Vagina (tissue), 2 donors: Measurements from ENCODE around the gene CNTN3. TPM values are rescaled to one million over a fixed set of nuclear protein-coding genes. Genes with fewer than 3 reads are reported as not detected.

ENCODE experiments used
- DNase-seq, 2 donors: peaks; one replicate each; pipeline ENCODE4 v3.0.0-alpha.2; 2017; ENCODE audit errors: extremely low spot score in 2 of 2
- H3K27ac ChIP-seq: fragments of 200-600 bp; sonication (generic); one replicate; pipeline ENCODE4 v1.5.1; 2019
- H3K27me3 ChIP-seq: fragments of 200-600 bp; sonication (generic); one replicate; pipeline ENCODE4 v1.5.1; 2019
- H3K36me3 ChIP-seq, 2 donors: fragments of 200-600 bp; sonication (generic); one replicate each; pipeline ENCODE4 v1.5.1; 2017 to 2019
- H3K4me1 ChIP-seq: fragments of 200-600 bp; sonication (generic); one replicate; pipeline ENCODE4 v1.5.1; 2019
- H3K4me3 ChIP-seq, 2 donors: fragments of 200-600 bp; sonication (generic); 1 replicate in 1 of 2; 2 replicates in 1 of 2; pipeline ENCODE4 v1.5.1; 2016 to 2019
- H3K9me3 ChIP-seq: fragments of 200-600 bp; sonication (generic); one replicate; pipeline ENCODE4 v1.5.1; 2019
- POLR2A ChIP-seq, 2 donors: fragments of 450-650 bp; IDR thresholded peaks; one replicate each; pipeline ENCODE4 v1.6.1; 2017; ENCODE audit warnings: antibody characterized with exemption in 2 of 2, mild to moderate bottlenecking in 2 of 2, moderate library complexity in 2 of 2
- POLR2AphosphoS5 ChIP-seq, 2 donors: sonication (generic); formaldehyde crosslinking; IDR thresholded peaks; one replicate each; pipeline ENCODE4 v1.9.0; 2017; ENCODE audit warnings: antibody characterized with exemption in 2 of 2, mild to moderate bottlenecking in 2 of 2, low read depth in 1 of 2; ENCODE audit not compliant: insufficient read depth in 1 of 2
- intact Hi-C: fragments of 100-400 bp; cut with DNase I; formaldehyde crosslinking; loops from one replicate; pipeline ENCODE4 v1.15.1; 2023
- total RNA-seq: library from RNA; depleted of rRNA; stranded (reverse); fragments of >200 nt; gene quantifications from one replicate; pipeline ENCODE4 v1.2.3, GENCODE V29; 2016
- TF ChIP-seq, protein P1 (sequence below), 3 experiments: fragments of 450-650 bp in 2 of 3; fragments of 200-600 bp in 1 of 3; sonication (generic) in 1 of 3; IDR thresholded peaks; one replicate each; pipeline ENCODE4 v1.5.1; 2017 to 2019; ENCODE audit warnings: antibody characterized with exemption in 3 of 3, mild to moderate bottlenecking in 2 of 3, moderate library complexity in 2 of 3

Gene CNTN3
- total RNA-seq, 1 donor from 2014 or later: not detected

DNA sequence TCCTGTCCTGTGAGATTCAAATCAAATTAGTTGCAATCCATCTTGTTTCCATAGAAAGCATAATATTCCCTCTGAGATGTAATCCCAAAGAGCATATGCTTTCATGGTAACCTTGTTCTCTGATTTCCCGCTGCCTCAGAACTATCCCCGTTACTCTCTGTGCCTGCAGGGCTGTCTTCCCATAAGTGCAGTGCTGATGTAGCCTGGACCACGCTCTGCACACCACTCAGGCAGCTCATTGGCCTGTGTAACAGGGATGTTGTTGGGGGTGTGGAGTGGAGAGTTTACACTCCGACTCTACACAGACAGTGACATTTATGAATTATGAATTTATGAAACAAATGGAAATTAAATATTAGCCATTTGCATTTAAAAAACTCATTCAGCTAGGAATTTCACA is 33.6 kb upstream of the CNTN3 start:
- Histone ChIP-seq H3K27ac (no peak overlapping the region), H3K4me1 (no peaks in the 10 kb centered on the region), H3K27me3 (no peaks in the 10 kb centered on the region), H3K4me3 (no peak overlapping the region), H3K36me3 (no peaks in the 10 kb centered on the region), H3K9me3 (no peaks in the 10 kb centered on the region)
- DNase-seq: no peak
- intact Hi-C loops: no loop called here
- TF ChIP-seq, protein P1, sequence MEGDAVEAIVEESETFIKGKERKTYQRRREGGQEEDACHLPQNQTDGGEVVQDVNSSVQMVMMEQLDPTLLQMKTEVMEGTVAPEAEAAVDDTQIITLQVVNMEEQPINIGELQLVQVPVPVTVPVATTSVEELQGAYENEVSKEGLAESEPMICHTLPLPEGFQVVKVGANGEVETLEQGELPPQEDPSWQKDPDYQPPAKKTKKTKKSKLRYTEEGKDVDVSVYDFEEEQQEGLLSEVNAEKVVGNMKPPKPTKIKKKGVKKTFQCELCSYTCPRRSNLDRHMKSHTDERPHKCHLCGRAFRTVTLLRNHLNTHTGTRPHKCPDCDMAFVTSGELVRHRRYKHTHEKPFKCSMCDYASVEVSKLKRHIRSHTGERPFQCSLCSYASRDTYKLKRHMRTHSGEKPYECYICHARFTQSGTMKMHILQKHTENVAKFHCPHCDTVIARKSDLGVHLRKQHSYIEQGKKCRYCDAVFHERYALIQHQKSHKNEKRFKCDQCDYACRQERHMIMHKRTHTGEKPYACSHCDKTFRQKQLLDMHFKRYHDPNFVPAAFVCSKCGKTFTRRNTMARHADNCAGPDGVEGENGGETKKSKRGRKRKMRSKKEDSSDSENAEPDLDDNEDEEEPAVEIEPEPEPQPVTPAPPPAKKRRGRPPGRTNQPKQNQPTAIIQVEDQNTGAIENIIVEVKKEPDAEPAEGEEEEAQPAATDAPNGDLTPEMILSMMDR (IDR thresholded peaks at IDR 0.05): no peak
- TF ChIP-seq POLR2AphosphoS5 (IDR thresholded peaks at IDR 0.05; ENCODE audit: insufficient read depth in 1 of 2, low read depth in 1 of 2): no peak
- TF ChIP-seq POLR2A (IDR thresholded peaks at IDR 0.05): no peak

DNA sequence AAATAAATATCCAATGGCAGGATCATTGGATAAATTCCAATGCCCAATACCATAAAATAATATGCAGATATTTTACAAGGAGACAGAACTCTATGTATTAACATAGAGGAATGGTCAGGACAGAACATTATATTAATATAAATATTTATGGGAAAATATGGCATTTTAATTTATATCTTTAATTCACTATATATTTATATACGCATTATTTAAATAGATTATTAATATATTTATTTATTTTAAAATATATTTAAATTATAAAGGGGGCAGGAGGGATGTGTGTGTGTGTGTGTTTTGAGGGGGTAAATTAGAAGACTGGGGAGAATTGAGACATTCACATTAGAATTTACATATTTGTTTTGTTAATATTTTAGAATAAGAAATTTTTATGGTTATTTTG is 31.6 kb upstream of the CNTN3 start:
- no peaks in the 10 kb centered on the region for H3K36me3 ChIP-seq
- TF ChIP-seq POLR2AphosphoS5 (IDR thresholded peaks at IDR 0.05; ENCODE audit: insufficient read depth in 1 of 2, low read depth in 1 of 2) (no peak), POLR2A (IDR thresholded peaks at IDR 0.05) (no peak)
- TF ChIP-seq, protein P1 (IDR thresholded peaks at IDR 0.05): no peak
- H3K4me1 ChIP-seq: no peaks in the 10 kb centered on the region
- intact Hi-C loops: no loop called here
- no peak overlapping the region for H3K4me3 ChIP-seq
- H3K27me3 ChIP-seq: no peaks in the 10 kb centered on the region
- no peak for DNase-seq
- no peaks in the 10 kb centered on the region for H3K9me3 ChIP-seq
- no peak overlapping the region for H3K27ac ChIP-seq

DNA sequence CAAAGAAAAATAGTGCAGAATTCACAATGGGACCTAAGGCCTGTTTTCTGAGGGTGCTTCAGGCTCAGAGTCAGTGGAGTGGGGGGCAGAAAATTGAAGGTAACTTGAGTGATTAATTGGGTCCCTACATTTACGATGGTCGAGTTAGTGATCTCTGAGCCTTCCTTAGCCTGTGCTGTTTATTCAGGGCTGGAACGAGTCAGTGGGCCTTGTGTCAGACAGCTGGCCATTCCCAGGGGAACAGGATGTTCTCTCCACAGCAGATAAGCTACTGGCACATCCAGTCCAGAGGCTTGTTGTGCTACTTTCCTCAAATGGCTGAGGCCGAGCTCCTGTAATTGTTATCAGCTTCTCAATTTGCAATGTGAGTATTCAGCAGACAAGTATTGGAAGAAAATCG is 29.2 kb upstream of the CNTN3 start:
- Histone ChIP-seq H3K4me3 (no peak overlapping the region), H3K9me3 (no peaks in the 10 kb centered on the region), H3K4me1 (no peaks in the 10 kb centered on the region), H3K36me3 (no peaks in the 10 kb centered on the region), H3K27ac (no peak overlapping the region), H3K27me3 (no peaks in the 10 kb centered on the region)
- DNase-seq: no peak
- intact Hi-C loops: no loop called here
- TF ChIP-seq POLR2AphosphoS5 (IDR thresholded peaks at IDR 0.05; ENCODE audit: insufficient read depth in 1 of 2, low read depth in 1 of 2) (no peak), POLR2A (IDR thresholded peaks at IDR 0.05) (no peak)
- TF ChIP-seq, protein P1 (IDR thresholded peaks at IDR 0.05): no peak

DNA sequence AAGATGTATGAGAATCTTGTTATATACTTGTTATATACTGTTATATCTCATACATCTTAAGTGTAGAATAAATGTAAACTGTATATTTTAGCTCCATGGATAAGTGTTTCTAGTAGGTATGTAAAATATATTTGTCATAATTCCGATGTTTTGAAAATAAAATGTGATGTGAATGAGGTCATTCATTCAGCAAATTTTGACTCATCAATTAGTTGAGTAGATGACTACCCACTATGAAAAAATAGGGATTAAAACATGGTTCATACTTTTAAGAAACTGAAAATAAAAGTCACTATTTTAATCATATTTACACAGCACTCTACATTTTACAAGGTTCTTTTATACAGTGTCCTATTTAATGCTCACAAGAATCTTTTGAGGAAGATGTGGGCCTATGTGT is 28.4 kb upstream of the CNTN3 start:
- Histone ChIP-seq H3K9me3 (no peaks in the 10 kb centered on the region), H3K4me3 (no peak overlapping the region), H3K27ac (no peak overlapping the region), H3K27me3 (no peaks in the 10 kb centered on the region), H3K4me1 (no peaks in the 10 kb centered on the region), H3K36me3 (no peaks in the 10 kb centered on the region)
- intact Hi-C loops: no loop called here
- TF ChIP-seq POLR2A (IDR thresholded peaks at IDR 0.05): no peak
- no peak for TF ChIP-seq POLR2AphosphoS5 (IDR thresholded peaks at IDR 0.05; ENCODE audit: insufficient read depth in 1 of 2, low read depth in 1 of 2)
- TF ChIP-seq, protein P1 (IDR thresholded peaks at IDR 0.05): no peak
- DNase-seq: no peak

DNA sequence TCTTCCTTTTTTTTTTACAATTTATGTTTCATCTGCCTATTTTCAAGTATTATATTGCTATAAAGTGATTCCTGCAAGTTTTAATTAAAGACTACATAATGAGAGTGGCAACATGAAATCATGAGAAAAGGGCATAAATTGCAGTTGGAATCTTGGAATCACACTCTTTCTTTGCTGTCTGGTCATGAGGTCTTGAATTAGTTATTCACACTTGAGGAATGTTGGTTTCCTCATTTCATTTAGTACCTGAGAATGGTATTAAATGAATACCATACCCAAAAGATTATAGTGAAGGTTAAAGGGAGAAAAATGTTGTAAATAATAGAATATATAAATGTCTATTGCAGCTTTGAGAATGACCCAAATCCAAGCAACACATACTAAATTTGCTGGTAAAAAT is 25.8 kb upstream of the CNTN3 start:
- intact Hi-C loops: no loop called here
- TF ChIP-seq, protein P1 (IDR thresholded peaks at IDR 0.05): no peak
- TF ChIP-seq POLR2A (IDR thresholded peaks at IDR 0.05) (no peak), POLR2AphosphoS5 (IDR thresholded peaks at IDR 0.05; ENCODE audit: insufficient read depth in 1 of 2, low read depth in 1 of 2) (no peak)
- no peaks in the 10 kb centered on the region for H3K4me1 ChIP-seq
- no peaks in the 10 kb centered on the region for H3K36me3 ChIP-seq
- H3K27ac ChIP-seq: no peak overlapping the region
- H3K9me3 ChIP-seq: no peaks in the 10 kb centered on the region
- H3K4me3 ChIP-seq: no peak overlapping the region
- DNase-seq: no peak
- H3K27me3 ChIP-seq: no peaks in the 10 kb centered on the region
